ENCODE data around the gene MLLT3. TPM values are rescaled to one million over a fixed set of nuclear protein-coding genes. Genes with fewer than 3 reads are reported as not detected.
A peak's percentile ranks its signal among the peaks of the same experiment; 100 is the strongest.

The MLLT3 gene
- total RNA-seq (2022) (22.0 and 24.4 TPM in 2 replicates), Bru-seq, nascent RNA (percentile 82 among the genes with signal in this experiment), BruChase-seq, experiment 1, labeled RNA remaining after a 2-hour chase (percentile 73 among the genes with signal in this experiment), BruChase-seq, experiment 2, labeled RNA remaining after a 6-hour chase (percentile 64 among the genes with signal in this experiment)
- long read RNA-seq, full-length matches to known transcripts = 10 of 15 reads
- long read RNA-seq, partial matches to known transcripts = 2 of 15 reads
- long read RNA-seq, other reads (novel, unspliced or antisense) = 3 of 15 reads

DNA sequence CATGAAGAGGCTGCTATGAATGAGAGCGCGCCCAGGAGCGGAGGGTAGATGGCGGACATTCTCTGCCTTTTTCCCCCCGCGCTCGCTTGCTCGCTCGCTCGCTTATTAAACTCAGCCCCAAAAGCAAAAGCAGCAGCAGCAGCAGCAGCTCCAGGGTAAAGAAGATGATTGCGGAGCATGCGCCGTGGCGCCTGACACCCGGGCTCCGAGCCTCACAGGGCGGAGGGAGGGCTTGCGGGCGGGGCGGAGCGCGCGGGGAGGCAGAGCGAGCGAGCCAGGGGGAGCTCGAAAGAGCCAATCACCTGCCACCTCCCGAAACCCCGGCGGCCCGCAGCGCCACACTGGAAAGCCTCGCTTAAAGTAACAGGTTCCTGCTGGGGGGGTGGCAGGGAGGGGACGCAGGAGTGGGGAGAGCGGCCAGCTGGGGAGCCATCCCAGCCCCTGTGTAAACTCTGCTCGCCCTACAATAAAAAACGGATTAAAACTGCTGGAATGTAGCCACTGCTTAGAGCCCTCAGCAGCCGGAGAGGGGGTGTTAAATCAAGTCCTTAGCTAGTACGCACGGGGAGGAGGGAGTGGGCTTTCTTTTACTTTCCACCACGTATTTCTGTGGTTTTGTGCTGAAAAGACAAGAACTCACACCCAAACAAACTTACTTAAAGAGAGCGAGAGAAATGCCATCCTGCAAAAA is at the start of gene MLLT3:
TSS of gene MLLT3 (minus strand) at position 170 of the 691 bp plus-strand sequence.
- H3K4me3 ChIP-seq (ENCODE audit: low read depth, low read length) = peak within 1 kb of the TSS; percentile 62
- Mint-ChIP-seq H3K27me3 (ENCODE audit: insufficient read depth, unreplicated experiment) (no peaks in the 10 kb centered on the region), H3K27ac (ENCODE audit: unreplicated experiment) (peak within 1 kb of the TSS; percentile 76), H3K36me3 (ENCODE audit: insufficient read depth, unreplicated experiment) (no peaks in the 10 kb centered on the region), H3K4me1 (ENCODE audit: low read depth, unreplicated experiment) (peaks cover 6% of the 10 kb centered on the region), H3K4me3 (ENCODE audit: unreplicated experiment) (peak within 1 kb of the TSS; percentile 69), H3K9me3 (ENCODE audit: unreplicated experiment) (no peaks in the 10 kb centered on the region)
- H3K27me3 ChIP-seq (replicated peaks; ENCODE audit: control insufficient read depth, insufficient read depth, low read length) = no peaks in the 10 kb centered on the region
- peaks cover 9% of the 10 kb centered on the region; the same call in 1 of the 2 replicates for H3K4me1 ChIP-seq
- intact Hi-C loops (cut with micrococcal nuclease; ENCODE audit: unreplicated experiment) = loop anchor here (1.0 to 5.0 kb wide), 8 partner anchors 69 to 475 kb away; no protein-coding TSS in a partner anchor
- H3K36me3 ChIP-seq (ENCODE audit: control insufficient read depth, insufficient read depth, low read length) = no peaks in the 10 kb centered on the region
- ChIA-PET CTCF (interaction anchor here (0.6 to 3.7 kb wide), 15 partner anchors 10 to 835 kb away, joined by 3 to 32 read pairs (median 4); partner anchors contain the start of gene FOCAD), POLR2A (interaction anchor here (0.8 to 1.5 kb wide), 5 partner anchors 10 to 72 kb away, joined by 3 to 9 read pairs (median 4); partner anchors contain the start of gene FOCAD)
- no peaks in the 10 kb centered on the region for H3K9me3 ChIP-seq
- TF ChIP-seq CTCF (IDR thresholded peaks at IDR 0.05; ENCODE audit: insufficient read depth in 1 of 2, low read depth in 1 of 2, low read length in 1 of 2, severe bottlenecking in 1 of 2, unreplicated experiment in 1 of 2) = peak in 1 of 2 experiments; percentile 15
- DNase-seq = peak; percentile 94
- no TSS peak for BruUV-seq (replicated peaks)

DNA sequence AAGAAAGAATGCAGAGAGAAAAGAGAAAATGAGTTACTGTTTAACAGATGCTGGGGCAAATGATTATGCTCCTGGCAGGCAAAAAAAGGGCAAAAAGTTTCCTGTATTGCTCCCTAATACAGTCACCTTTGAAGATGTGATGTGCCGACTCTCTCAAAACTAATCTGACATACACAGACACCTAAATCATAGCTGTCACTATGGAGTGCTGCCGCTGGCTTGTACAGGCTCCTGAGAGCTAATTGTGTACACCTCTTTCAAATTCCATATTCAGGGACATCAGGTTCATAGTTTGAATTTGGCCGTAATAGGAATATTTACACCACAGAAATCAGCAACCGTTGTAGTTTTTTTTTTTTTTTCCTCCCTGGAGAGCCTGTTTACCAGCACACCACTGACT is 49.3 kb upstream of the MLLT3 start:
- BruUV-seq (replicated peaks) = no TSS peak
- CTCF ChIA-PET = no interaction called here

More for the DNA sequence above, 49.3 kb upstream of the MLLT3 start:
- H3K36me3 ChIP-seq (ENCODE audit: control insufficient read depth, insufficient read depth, low read length) = no peaks in the 10 kb centered on the region
- no peak overlapping the region for H3K4me3 Mint-ChIP-seq (ENCODE audit: unreplicated experiment)
- intact Hi-C loops (cut with micrococcal nuclease; ENCODE audit: unreplicated experiment) = no loop called here
- H3K9me3 ChIP-seq = no peaks in the 10 kb centered on the region
- no peak for TF ChIP-seq CTCF (IDR thresholded peaks at IDR 0.05; ENCODE audit: insufficient read depth in 1 of 2, low read depth in 1 of 2, low read length in 1 of 2, severe bottlenecking in 1 of 2, unreplicated experiment in 1 of 2)
- no peaks in the 10 kb centered on the region for H3K27me3 ChIP-seq (replicated peaks; ENCODE audit: control insufficient read depth, insufficient read depth, low read length)
- no peaks in the 10 kb centered on the region for H3K27me3 Mint-ChIP-seq (ENCODE audit: insufficient read depth, unreplicated experiment)
- no peak overlapping the region for H3K4me3 ChIP-seq (ENCODE audit: low read depth, low read length)
- no peaks in the 10 kb centered on the region for H3K9me3 Mint-ChIP-seq (ENCODE audit: unreplicated experiment)
- no peaks in the 10 kb centered on the region for H3K36me3 Mint-ChIP-seq (ENCODE audit: insufficient read depth, unreplicated experiment)
- DNase-seq = no peak
- H3K4me1 Mint-ChIP-seq (ENCODE audit: low read depth, unreplicated experiment) = peaks cover 6% of the 10 kb centered on the region
- POLR2A ChIA-PET = interaction anchor here (1.0 kb wide), 1 partner anchor 12 kb away, joined by 6 read pairs; the partner anchor contains the start of gene FOCAD
- H3K27ac Mint-ChIP-seq (ENCODE audit: unreplicated experiment) = no peak overlapping the region
- no peaks in the 10 kb centered on the region for H3K4me1 ChIP-seq

Measured in Caco-2 (cell line).